ENCODE results near the gene INO80C. TPM values are rescaled to one million over a fixed set of nuclear protein-coding genes. Genes with fewer than 3 reads are reported as not detected.

Gene INO80C
- total RNA-seq, 1 donor from 2014 or later = 30.0 TPM

GRCh38 chr18:35441857-35442595, 55.7 kb downstream of the INO80C start:
- TF ChIP-seq CTCF (IDR thresholded peaks at IDR 0.05; ENCODE audit: unreplicated experiment) = no peak
- peaks cover 13% of the 10 kb centered on the region for H3K4me1 Mint-ChIP-seq
- peaks cover 3% of the 10 kb centered on the region for H3K9me3 Mint-ChIP-seq
- H3K4me3 Mint-ChIP-seq = no peak overlapping the region
- H3K36me3 Mint-ChIP-seq = no peaks in the 10 kb centered on the region
- H3K27ac Mint-ChIP-seq = peak overlapping the region; percentile 68
- DNase-seq (ENCODE audit: low spot score in 2 of 2, unreplicated experiment in 2 of 2) = no peak
- H3K27me3 Mint-ChIP-seq (ENCODE audit: low read depth) = no peaks in the 10 kb centered on the region

GRCh38 chr18:35438480-35439234, 59.1 kb downstream of the INO80C start:
- no peak for TF ChIP-seq CTCF (IDR thresholded peaks at IDR 0.05; ENCODE audit: unreplicated experiment)
- Mint-ChIP-seq H3K9me3 (peaks cover 21% of the 10 kb centered on the region), H3K36me3 (peaks cover 4% of the 10 kb centered on the region), H3K27ac (no peak overlapping the region), H3K4me1 (peaks cover 13% of the 10 kb centered on the region), H3K27me3 (ENCODE audit: low read depth) (no peaks in the 10 kb centered on the region), H3K4me3 (no peak overlapping the region)
- DNase-seq (ENCODE audit: low spot score in 2 of 2, unreplicated experiment in 2 of 2) = no peak

- H3K27ac Mint-ChIP-seq = no peak overlapping the region
- no peak overlapping the region for H3K4me3 Mint-ChIP-seq
- H3K36me3 Mint-ChIP-seq = peaks cover 4% of the 10 kb centered on the region
- TF ChIP-seq CTCF (IDR thresholded peaks at IDR 0.05; ENCODE audit: unreplicated experiment) = no peak
- no peak for DNase-seq (ENCODE audit: low spot score in 2 of 2, unreplicated experiment in 2 of 2)
- H3K4me1 Mint-ChIP-seq = peaks cover 10% of the 10 kb centered on the region
- peaks cover 21% of the 10 kb centered on the region for H3K9me3 Mint-ChIP-seq
- no peaks in the 10 kb centered on the region for H3K27me3 Mint-ChIP-seq (ENCODE audit: low read depth)
Observed at GRCh38 chr18:35437836-35438235, 59.9 kb downstream of the INO80C start.

- peaks cover 4% of the 10 kb centered on the region for H3K36me3 Mint-ChIP-seq
- H3K4me1 Mint-ChIP-seq = no peaks in the 10 kb centered on the region
- no peak overlapping the region for H3K4me3 Mint-ChIP-seq
- no peaks in the 10 kb centered on the region for H3K27me3 Mint-ChIP-seq (ENCODE audit: low read depth)
- no peak overlapping the region for H3K27ac Mint-ChIP-seq
- no peak for DNase-seq (ENCODE audit: low spot score in 2 of 2, unreplicated experiment in 2 of 2)
- no peak for TF ChIP-seq CTCF (IDR thresholded peaks at IDR 0.05; ENCODE audit: unreplicated experiment)
- peaks cover 20% of the 10 kb centered on the region for H3K9me3 Mint-ChIP-seq
Observed at GRCh38 chr18:35436076-35436649, 61.6 kb downstream of the INO80C start.

GRCh38 chr18:35435401-35435800, 62.4 kb downstream of the INO80C start:
- TF ChIP-seq CTCF (IDR thresholded peaks at IDR 0.05; ENCODE audit: unreplicated experiment) = no peak
- peaks cover 18% of the 10 kb centered on the region for H3K9me3 Mint-ChIP-seq
- H3K36me3 Mint-ChIP-seq = peaks cover 4% of the 10 kb centered on the region
- no peaks in the 10 kb centered on the region for H3K27me3 Mint-ChIP-seq (ENCODE audit: low read depth)
- DNase-seq (ENCODE audit: low spot score in 2 of 2, unreplicated experiment in 2 of 2) = no peak
- H3K4me1 Mint-ChIP-seq = no peaks in the 10 kb centered on the region
- no peak overlapping the region for H3K27ac Mint-ChIP-seq
- no peak overlapping the region for H3K4me3 Mint-ChIP-seq

All from mesothelial cell of epicardium (in vitro differentiated cells).